Heart right ventricle (tissue), 16 donors: ENCODE data around the gene SLC13A5. TPM values are rescaled to one million over a fixed set of nuclear protein-coding genes. Genes with fewer than 3 reads are reported as not detected.

Experiments
- ATAC-seq, 8 donors: fragments of 200-7000 bp; cut with Tn5 transposase; one replicate each; pipeline ENCODE4 v1.9.1; 2020; ENCODE audit warnings: mild to moderate bottlenecking in 8 of 8, moderate library complexity in 8 of 8, moderate number of reproducible peaks in 1 of 8
- DNase-seq, 2 donors: peaks; one replicate each; pipeline ENCODE4 v3.0.0-alpha.2; 2020
- H3K27ac ChIP-seq, 10 donors: fragments of 200-600 bp; sonication (generic) in 2 of 10; one replicate each; pipeline versions ENCODE4 v1.5.0 to v1.8.0; 2020 to 2022; ENCODE audit warnings: mild to moderate bottlenecking in 3 of 10
- H3K27me3 ChIP-seq, 7 donors: fragments of 200-600 bp; one replicate each; pipeline ENCODE4 v1.8.0; 2021 to 2022; ENCODE audit warnings: mild to moderate bottlenecking in 2 of 7
- H3K36me3 ChIP-seq, 9 donors: fragments of 200-600 bp; sonication (generic) in 1 of 9; one replicate each; pipeline versions ENCODE4 v1.5.0 to v1.8.0; 2020 to 2022; ENCODE audit warnings: mild to moderate bottlenecking in 2 of 9
- H3K4me1 ChIP-seq, 9 donors: fragments of 200-600 bp; sonication (generic) in 1 of 9; one replicate each; pipeline versions ENCODE4 v1.5.0 to v1.8.0; 2020 to 2022; ENCODE audit warnings: mild to moderate bottlenecking in 4 of 9
- H3K4me3 ChIP-seq, 10 donors: fragments of 200-600 bp; sonication (generic) in 2 of 10; one replicate each; pipeline versions ENCODE4 v1.5.0 to v1.8.0; 2020 to 2022; ENCODE audit warnings: mild to moderate bottlenecking in 7 of 10, moderate library complexity in 2 of 10
- H3K9me3 ChIP-seq, 11 donors: fragments of 200-600 bp in 10 of 11; sonication (generic) in 2 of 11; one replicate each; pipeline versions ENCODE4 v1.5.0 to v1.8.0; 2013 to 2022; ENCODE audit warnings: mild to moderate bottlenecking in 2 of 11, control low read depth in 1 of 11, moderate library complexity in 1 of 11
- WGBS, 2 donors: extraction: QIAGEN DNeasy Blood & Tissue Kit; methylation state at CpG; one replicate each; pipeline ENCODE4 v1.1.7; 2013; ENCODE audit warnings: inconsistent platforms in 1 of 2; 5-methylcytosine and 5-hydroxymethylcytosine counted together
- intact Hi-C, 10 donors: fragments of 100-400 bp; cut with DNase I; formaldehyde crosslinking; loops; one replicate each; pipeline versions ENCODE4 v1.11.1 to v1.14.2; 2022
- polyA plus RNA-seq, 2 donors: library from polyadenylated mRNA; stranded (reverse); fragments of 200-250 nt; gene quantifications; one replicate each; pipeline ENCODE4 v1.2.3, GENCODE V29; 2013
- total RNA-seq, 10 donors: library from RNA; stranded (reverse); fragmentation: NEBNext Ultra II Directional in 3 of 10; extraction: Animal tissue kit (Norgen Biotek cat#: 25700) in 3 of 10; gene quantifications; one replicate each; pipeline versions ENCODE4 v1.2.1 to v1.2.4, GENCODE V29; 2021 to 2023
- TF ChIP-seq, protein P1 (sequence below), 9 donors: fragments of 200-600 bp; sonication (generic) in 2 of 9; IDR thresholded peaks; one replicate each; pipeline versions ENCODE4 v1.5.0 to v1.8.0; 2021 to 2022; ENCODE audit warnings: antibody characterized with exemption in 9 of 9, mild to moderate bottlenecking in 5 of 9, moderate library complexity in 1 of 9
- donor health status: Arrhythmogenic right ventricular cardiomyopathy.
- donor health status: ischemic (EF 13 %, LVEDD 7.1; RV severe dilation, severe dysfunction).
- donor health status: healthy with polysubstance abuse.
- donor health status: DM: no; HTN: yes; CAD: no.
- donor health status: DM: no; HTN: no; CAD: no.
- donor health status: ischemic (EF 25% LVEDD 6.9; RV normal size, moderate dysfunction).
- donor health status: ischemic (EF 25% LVEDD 5.7; RV mildly dilated, moderate dysfunction).
- donor health status: healthy.
- donor health status: DM: yes; HTN: yes; CAD: no.
- donor health status: Ischemic cardiomyopathy.
- donor health status: ischemic (EF 35%, LVEDD 5.7; RV mildly dilated, moderate dysfunction).
- donor health status: nonischemic (EF 11% LVEDD 7.7; RV severe dilation, severe dysfunction).
- donor health status: DM: yes; HTN: yes; CAD: no.
- donor health status: PGD.
- donor health status: ischemic (EF 29% LVEDD 5.4; RV normal size, mild dysfunction).
- donor health status: nonischemic (EF 23%, LVEDD 6.1; RV moderate dilation, normal function).

SLC13A5 gene
- total and polyA plus RNA-seq, 12 donors: 0.03 to 0.36 (median 0.17) TPM; not detected in 9

DNA sequence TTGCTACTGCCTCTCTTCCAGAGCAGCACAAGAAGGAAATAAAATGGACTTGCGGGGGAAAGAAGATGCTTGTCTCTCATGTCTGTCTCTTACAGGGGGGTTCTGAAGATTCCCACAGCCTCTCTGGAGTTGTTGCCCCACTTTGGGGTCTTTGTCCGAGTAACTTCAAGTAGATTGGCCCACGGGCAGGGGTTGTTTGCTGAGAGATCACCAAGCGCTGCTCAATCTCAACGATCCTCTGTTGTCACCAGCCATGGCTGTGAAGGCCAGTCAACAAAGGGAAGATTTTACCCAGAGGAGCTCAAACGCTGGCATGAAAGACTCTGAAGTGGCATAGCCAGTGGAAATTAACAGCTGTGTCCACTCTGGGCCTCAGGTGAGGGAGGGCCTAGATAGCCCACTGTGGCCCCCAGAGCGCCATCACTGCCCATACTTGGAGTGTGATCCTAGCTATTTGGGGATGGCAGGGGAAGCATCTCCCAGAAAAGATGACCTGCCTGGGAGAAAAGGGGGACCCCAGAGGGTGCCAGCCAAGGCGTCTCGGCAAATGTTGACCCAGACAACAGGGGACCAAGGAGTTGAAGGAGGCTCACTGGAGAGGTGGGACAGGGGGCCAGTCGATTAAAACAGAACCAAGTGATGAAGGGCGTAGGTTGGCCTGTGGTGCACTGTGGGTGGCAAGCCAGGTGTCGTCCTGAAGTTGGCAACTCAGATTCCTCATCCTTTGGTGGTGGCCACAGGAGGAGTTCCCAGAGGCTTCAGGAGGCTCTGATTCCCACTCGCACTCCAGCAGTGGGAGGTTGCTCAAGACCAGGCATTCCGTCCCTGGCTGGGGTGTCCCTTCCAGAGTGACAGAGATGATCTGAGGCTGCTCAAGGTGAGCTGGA lies 28.0 kb downstream of the SLC13A5 start:
- no peak overlapping the region for H3K4me3 ChIP-seq
- DNase-seq (no peak), ATAC-seq (no peak)
- no peak overlapping the region for H3K27ac ChIP-seq
- no peaks in the 10 kb centered on the region for H3K9me3 ChIP-seq
- peaks cover 0 to 21% (median 17%) of the 10 kb centered on the region in 7 donors for H3K27me3 ChIP-seq
- H3K4me1 ChIP-seq: no peaks in the 10 kb centered on the region
- H3K36me3 ChIP-seq: no peaks in the 10 kb centered on the region
- TF ChIP-seq, protein P1, sequence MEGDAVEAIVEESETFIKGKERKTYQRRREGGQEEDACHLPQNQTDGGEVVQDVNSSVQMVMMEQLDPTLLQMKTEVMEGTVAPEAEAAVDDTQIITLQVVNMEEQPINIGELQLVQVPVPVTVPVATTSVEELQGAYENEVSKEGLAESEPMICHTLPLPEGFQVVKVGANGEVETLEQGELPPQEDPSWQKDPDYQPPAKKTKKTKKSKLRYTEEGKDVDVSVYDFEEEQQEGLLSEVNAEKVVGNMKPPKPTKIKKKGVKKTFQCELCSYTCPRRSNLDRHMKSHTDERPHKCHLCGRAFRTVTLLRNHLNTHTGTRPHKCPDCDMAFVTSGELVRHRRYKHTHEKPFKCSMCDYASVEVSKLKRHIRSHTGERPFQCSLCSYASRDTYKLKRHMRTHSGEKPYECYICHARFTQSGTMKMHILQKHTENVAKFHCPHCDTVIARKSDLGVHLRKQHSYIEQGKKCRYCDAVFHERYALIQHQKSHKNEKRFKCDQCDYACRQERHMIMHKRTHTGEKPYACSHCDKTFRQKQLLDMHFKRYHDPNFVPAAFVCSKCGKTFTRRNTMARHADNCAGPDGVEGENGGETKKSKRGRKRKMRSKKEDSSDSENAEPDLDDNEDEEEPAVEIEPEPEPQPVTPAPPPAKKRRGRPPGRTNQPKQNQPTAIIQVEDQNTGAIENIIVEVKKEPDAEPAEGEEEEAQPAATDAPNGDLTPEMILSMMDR (IDR thresholded peaks at IDR 0.05): no peak
- intact Hi-C loops: no loop called here
- WGBS, 2 donors: 76 to 78% methylated on average over 14 of the region's 14 CpGs

DNA sequence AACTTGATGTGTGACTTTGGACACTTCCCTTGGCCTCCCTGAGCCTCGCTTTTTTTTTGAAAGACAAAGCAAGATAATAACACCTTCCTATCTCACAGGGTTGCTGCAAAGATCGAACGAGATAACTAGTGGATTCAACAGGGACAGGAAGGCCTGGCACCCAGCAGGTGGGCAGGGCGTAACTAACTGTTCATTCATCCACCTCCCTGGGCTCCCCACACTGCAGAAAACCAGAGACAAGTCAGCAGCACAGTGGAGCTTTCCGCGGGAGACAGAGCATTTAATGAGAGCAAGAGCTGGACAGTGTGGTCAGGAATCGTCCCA lies 28.7 kb downstream of the SLC13A5 start:
- H3K4me1 ChIP-seq: no peaks in the 10 kb centered on the region
- no peak overlapping the region for H3K4me3 ChIP-seq
- H3K27me3 ChIP-seq: peaks cover 0 to 19% (median 18%) of the 10 kb centered on the region in 7 donors
- intact Hi-C loops: no loop called here
- DNase-seq: no peak
- no peaks in the 10 kb centered on the region for H3K36me3 ChIP-seq
- TF ChIP-seq, protein P1 (IDR thresholded peaks at IDR 0.05): no peak
- H3K9me3 ChIP-seq: no peaks in the 10 kb centered on the region
- WGBS, 2 donors: 47 to 49% methylated on average over 7 of the region's 7 CpGs
- no peak for ATAC-seq
- no peak overlapping the region for H3K27ac ChIP-seq

DNA sequence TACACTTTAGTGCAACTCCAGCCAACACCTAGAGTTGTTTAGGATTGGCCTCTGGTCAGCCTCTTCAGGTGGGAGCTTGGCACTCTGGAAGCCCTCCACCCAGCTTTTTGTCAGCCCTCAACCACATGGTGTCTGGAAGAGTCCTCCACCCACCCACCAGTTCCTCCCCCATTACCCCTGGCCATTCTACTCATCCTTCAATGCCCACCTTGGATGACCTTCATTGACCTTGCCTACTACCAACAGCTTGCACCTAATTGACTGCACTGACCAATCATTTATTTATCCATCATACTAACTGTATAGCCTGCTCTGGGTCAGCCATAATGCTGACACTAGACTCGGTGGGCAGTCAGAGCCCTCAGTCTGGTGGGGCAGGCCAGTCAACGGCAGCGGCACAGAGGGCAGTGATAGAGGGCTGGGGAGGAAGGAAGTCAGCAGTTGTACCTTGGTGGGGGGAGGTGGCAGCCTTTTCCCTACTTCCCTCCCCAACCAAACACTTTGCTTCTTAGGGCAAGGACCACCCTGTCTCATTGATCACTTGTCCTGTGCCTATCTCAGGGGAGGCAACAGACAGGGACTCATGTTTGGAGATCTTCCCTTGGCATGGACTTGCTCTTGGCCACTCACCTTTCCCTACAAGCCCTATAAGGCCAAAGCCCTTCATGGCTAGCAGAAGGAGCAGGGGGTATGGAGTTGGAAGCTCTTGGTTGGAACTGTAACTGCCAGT lies 29.3 kb downstream of the SLC13A5 start:
- H3K9me3 ChIP-seq: no peaks in the 10 kb centered on the region
- peaks cover 0 to 24% (median 21%) of the 10 kb centered on the region in 7 donors for H3K27me3 ChIP-seq
- no peak overlapping the region for H3K27ac ChIP-seq
- 86 to 89% methylated on average over 3 of the region's 3 CpGs for WGBS, 2 donors
- TF ChIP-seq, protein P1 (IDR thresholded peaks at IDR 0.05): no peak
- DNase-seq (no peak), ATAC-seq (no peak)
- H3K36me3 ChIP-seq: no peaks in the 10 kb centered on the region
- intact Hi-C loops: no loop called here
- H3K4me1 ChIP-seq: no peaks in the 10 kb centered on the region
- no peak overlapping the region for H3K4me3 ChIP-seq

DNA sequence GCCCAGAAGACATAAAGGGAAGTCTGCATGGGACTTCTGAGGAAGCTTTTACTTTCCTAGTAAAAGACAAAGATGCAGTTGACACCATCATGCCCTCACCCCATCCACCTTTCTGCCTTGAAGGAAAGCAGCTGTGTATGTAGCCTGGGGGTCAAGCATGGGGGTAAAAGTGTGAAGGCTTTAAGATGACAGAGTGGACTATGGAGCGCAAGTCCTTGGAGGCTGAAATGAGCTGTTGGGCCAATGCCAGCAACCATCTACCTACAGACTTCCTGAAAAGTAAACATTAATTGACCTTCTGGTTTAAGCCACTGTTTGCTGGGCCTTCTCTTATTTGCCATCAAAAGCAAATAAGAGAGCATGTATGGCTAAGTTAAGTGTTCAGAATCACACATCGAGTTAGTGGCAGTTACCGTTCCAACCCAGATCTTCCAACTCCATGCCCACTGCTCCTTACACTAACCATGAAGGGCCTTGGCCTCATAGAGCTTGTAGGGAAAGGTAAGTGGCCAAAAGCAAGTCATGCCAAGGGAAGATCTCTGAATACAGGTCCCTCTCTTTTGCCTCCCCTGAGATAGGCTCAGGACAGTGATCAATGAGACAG lies 30.0 kb downstream of the SLC13A5 start:
- Histone ChIP-seq H3K27me3 (peaks cover 0 to 30% (median 28%) of the 10 kb centered on the region in 7 donors), H3K9me3 (no peaks in the 10 kb centered on the region), H3K4me3 (no peak overlapping the region), H3K4me1 (no peaks in the 10 kb centered on the region), H3K27ac (no peak overlapping the region), H3K36me3 (no peaks in the 10 kb centered on the region)
- intact Hi-C loops: no loop called here
- TF ChIP-seq, protein P1 (IDR thresholded peaks at IDR 0.05): no peak
- ATAC-seq (no peak), DNase-seq (no peak)
- WGBS, 2 donors: 95 to 96% methylated on average over 3 of the region's 3 CpGs
